ENCODE data around the gene RND3.

The RND3 gene

GRCh38 chr2:150485114-150485870, 2.2 kb downstream of the RND3 start:
- no peak for TF ChIP-seq CTCF (IDR thresholded peaks at IDR 0.05; ENCODE audit: low read depth, low read length)
- H3K4me3 ChIP-seq (ENCODE audit: low read depth, low read length), result peak overlapping the region; percentile 100

- H3K4me3 ChIP-seq (ENCODE audit: low read depth, low read length), result peak overlapping the region; percentile 100
- no peak for TF ChIP-seq CTCF (IDR thresholded peaks at IDR 0.05; ENCODE audit: low read depth, low read length)
Observed at GRCh38 chr2:150484461-150485021, 2.9 kb downstream of the RND3 start.

GRCh38 chr2:150484006-150484405, 3.5 kb downstream of the RND3 start:
- H3K4me3 ChIP-seq (ENCODE audit: low read depth, low read length), result peak overlapping the region; percentile 100
- TF ChIP-seq CTCF (IDR thresholded peaks at IDR 0.05; ENCODE audit: low read depth, low read length), result no peak

DNA sequence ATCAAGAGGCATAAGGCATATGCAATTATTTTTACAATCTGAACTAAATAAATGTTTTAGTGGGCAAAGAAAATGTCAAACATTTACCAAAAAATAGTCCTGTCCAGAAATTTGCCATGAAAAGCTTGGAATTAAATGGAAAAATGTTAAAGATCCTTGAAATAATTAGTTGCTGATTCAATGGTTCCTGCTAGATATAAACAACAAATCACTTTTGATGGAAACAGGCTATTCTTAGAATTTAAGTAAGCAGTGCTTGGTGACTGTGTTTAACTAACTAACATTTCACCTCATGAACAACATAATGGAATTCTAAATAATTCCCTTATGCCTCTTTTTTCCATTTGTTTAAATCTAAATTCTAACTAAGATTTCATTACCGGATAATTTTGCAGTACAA, 3.9 kb downstream of the RND3 start:
- no peak for TF ChIP-seq CTCF (IDR thresholded peaks at IDR 0.05; ENCODE audit: low read depth, low read length)
- peak overlapping the region; percentile 100 for H3K4me3 ChIP-seq (ENCODE audit: low read depth, low read length)

DNA sequence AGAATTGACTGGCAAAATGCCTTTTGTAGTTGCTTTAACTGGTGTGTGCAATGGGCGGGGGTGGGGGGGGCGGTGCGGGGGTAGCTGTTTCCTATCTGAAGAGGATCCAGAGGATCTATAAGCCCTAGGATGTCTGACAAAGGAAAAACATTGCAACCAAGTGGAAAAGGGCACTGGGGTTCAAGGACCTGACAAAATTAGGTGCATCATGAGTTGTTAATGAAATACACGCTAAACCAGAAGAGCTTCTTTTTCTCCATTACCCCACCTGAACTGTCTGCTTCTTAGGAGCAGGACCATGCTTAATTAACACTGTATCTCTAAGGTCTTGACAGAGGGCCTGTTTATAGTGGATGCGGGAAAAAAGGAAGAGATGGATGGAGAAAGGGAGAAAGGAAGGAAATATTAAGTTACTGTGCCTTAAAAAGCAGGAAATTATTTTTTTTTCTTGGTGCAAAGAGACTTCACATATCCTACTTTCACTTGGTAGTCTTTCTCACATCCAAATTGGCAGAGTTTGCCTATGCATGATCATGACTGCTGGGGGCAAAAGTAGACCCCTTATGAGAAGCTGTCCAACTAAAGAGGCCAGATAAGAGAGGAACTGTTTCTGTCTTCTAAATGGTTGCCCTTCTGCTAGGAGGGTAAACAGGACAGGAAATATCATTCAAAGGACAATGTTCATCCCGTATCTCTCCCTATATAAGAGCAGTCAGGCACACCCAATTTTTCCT, 4.6 kb downstream of the RND3 start:
- TF ChIP-seq CTCF (IDR thresholded peaks at IDR 0.05; ENCODE audit: low read depth, low read length), result no peak
- H3K4me3 ChIP-seq (ENCODE audit: low read depth, low read length), result peak overlapping the region; percentile 100

DNA sequence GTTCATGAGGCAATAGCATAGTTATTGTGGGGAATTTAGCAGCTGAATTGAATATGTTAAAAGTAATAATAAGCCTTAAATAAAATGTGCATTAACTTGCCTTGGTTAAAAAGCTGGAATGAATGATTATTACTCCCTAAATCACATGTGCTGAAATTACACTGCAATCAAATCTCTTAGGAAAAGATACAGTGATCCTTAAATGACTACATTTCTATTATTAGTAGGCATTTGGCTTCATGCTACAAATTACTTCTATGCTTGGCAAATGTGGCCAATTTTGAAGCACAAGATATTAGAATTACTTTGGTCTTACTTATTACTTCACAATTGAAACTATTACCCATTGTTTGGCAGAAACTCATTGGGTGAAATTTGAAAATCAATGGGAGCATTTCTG, 5.4 kb downstream of the RND3 start:
- no peak for TF ChIP-seq CTCF (IDR thresholded peaks at IDR 0.05; ENCODE audit: low read depth, low read length)

More for the DNA sequence above, 5.4 kb downstream of the RND3 start:
- peak overlapping the region; percentile 100 for H3K4me3 ChIP-seq (ENCODE audit: low read depth, low read length)

Measured in WI38 (cell line).